VCaP (cell line): ENCODE data around the gene TUBB4A.

Source experiments
- H3K27ac ChIP-seq: fragments of 450-650 bp; 2 replicates; pipeline ENCODE4 v1.5.1; 2017
- TF ChIP-seq, protein P1 (sequence below): fragments of 450-650 bp; conservative IDR thresholded peaks from 2 replicates; pipeline ENCODE4 v1.5.1; 2017; ENCODE audit warnings: mild to moderate bottlenecking, moderate library complexity

TUBB4A gene

DNA sequence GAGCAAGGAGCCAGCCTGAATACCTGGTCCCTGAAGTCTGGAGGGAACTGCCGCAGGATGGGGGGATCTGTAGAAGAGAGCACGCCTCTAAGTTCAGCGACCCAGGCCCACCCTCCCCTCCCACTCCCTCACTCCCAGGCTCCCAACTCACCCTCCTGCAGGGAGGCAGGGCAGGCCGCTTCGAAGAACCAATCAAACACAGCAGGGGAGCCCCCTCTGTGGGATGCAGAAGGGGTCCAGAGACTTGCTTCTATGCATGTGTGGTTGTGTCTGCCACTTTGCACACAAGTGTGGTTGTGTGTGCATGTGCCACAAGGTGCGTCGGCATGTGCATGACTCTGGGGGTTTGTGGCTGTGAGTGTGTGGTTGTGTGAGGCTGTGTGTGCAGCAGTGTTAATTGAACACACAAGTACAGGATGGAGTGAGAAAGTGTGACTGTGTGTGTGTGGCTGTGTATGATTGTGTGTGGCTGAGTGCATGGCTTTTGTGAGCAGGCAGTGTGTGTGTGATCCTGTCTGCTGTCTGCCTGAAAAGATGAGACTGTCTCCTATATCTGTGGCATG, 22.2 kb downstream of the TUBB4A start:
- TF ChIP-seq, protein P1, sequence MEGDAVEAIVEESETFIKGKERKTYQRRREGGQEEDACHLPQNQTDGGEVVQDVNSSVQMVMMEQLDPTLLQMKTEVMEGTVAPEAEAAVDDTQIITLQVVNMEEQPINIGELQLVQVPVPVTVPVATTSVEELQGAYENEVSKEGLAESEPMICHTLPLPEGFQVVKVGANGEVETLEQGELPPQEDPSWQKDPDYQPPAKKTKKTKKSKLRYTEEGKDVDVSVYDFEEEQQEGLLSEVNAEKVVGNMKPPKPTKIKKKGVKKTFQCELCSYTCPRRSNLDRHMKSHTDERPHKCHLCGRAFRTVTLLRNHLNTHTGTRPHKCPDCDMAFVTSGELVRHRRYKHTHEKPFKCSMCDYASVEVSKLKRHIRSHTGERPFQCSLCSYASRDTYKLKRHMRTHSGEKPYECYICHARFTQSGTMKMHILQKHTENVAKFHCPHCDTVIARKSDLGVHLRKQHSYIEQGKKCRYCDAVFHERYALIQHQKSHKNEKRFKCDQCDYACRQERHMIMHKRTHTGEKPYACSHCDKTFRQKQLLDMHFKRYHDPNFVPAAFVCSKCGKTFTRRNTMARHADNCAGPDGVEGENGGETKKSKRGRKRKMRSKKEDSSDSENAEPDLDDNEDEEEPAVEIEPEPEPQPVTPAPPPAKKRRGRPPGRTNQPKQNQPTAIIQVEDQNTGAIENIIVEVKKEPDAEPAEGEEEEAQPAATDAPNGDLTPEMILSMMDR = no peak
- no peak overlapping the region for H3K27ac ChIP-seq

- TF ChIP-seq, protein P1 = no peak
- H3K27ac ChIP-seq = no peak overlapping the region
These were observed 23.3 kb downstream of the TUBB4A start for GRCh38 chr19:6478815-6479214.

- TF ChIP-seq, protein P1 = no peak
- H3K27ac ChIP-seq = no peak overlapping the region
These were observed 25.1 kb downstream of the TUBB4A start for GRCh38 chr19:6476896-6477431.

GRCh38 chr19:6476155-6476895, 25.8 kb downstream of the TUBB4A start:
- TF ChIP-seq, protein P1 = no peak
- no peak overlapping the region for H3K27ac ChIP-seq

- H3K27ac ChIP-seq = no peak overlapping the region
- TF ChIP-seq, protein P1 = no peak
These were observed 26.6 kb downstream of the TUBB4A start for GRCh38 chr19:6475321-6476108.

GRCh38 chr19:6473647-6474046, 28.5 kb downstream of the TUBB4A start:
- H3K27ac ChIP-seq = no peak overlapping the region

More at GRCh38 chr19:6473647-6474046, 28.5 kb downstream of the TUBB4A start:
- TF ChIP-seq, protein P1 = no peak
